Measurements from ENCODE around the gene SLC12A2. TPM values are rescaled to one million over a fixed set of nuclear protein-coding genes. Genes with fewer than 3 reads are reported as not detected.

SLC12A2 gene
- total and polyA plus RNA-seq, 9 of the 15 experiments (the other 6 are each of a cell fraction or from before 2014, with no cell fraction given), result 5.1 to 20.3 (median 12.6) TPM

DNA sequence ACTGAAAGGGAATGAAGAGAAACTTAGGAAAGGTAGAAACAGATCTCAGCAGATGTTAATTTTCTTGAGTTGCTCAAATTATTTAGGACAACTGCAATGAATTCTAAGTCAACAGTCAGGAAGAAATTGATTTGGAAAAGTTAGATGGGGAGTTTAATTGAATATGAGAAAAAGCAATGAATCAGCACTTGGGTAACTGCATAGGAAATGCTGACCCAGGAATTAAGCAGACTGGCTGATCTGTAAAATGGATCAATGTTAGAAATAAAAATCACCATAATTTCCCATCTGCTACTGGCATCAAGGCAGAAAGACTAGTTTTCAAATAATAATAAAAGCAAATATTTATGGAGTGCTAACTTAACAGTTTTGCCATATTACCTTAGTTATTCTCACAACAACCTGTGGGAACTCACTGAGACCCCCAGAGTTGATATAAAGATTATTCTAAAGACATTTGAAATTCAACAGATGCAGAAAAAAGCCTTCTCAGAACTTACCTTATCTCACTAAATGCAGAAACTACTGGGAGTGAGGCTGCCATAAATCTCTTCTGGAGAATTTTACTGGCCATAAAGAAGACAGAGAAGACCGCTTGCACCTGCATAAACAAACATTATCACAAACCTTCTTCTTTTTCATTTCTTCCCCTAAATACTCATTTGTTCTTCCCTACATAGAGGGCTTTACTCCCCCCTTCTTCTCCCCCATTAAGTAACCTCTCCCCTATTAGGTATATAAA lies 22.8 kb upstream of the SLC12A2 start (continued):
- TF ChIP-seq, protein P1, sequence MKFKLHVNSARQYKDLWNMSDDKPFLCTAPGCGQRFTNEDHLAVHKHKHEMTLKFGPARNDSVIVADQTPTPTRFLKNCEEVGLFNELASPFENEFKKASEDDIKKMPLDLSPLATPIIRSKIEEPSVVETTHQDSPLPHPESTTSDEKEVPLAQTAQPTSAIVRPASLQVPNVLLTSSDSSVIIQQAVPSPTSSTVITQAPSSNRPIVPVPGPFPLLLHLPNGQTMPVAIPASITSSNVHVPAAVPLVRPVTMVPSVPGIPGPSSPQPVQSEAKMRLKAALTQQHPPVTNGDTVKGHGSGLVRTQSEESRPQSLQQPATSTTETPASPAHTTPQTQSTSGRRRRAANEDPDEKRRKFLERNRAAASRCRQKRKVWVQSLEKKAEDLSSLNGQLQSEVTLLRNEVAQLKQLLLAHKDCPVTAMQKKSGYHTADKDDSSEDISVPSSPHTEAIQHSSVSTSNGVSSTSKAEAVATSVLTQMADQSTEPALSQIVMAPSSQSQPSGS (CRISPR knock-in tag; IDR thresholded peaks at IDR 0.05), result no peak
- TF ChIP-seq YY1 (IDR thresholded peaks at IDR 0.05; ENCODE audit: borderline replicate concordance in 1 of 3, control insufficient read depth in 1 of 3, extremely low read depth in 1 of 3, insufficient read depth in 3 of 3, insufficient read length in 1 of 3, insufficient replicate concordance in 2 of 3, low read depth in 1 of 3, low read length in 2 of 3) (no peak), ZBTB2 (IDR thresholded peaks at IDR 0.05) (no peak), DNMT1 (IDR thresholded peaks at IDR 0.05) (no peak), MBD2 (IDR thresholded peaks at IDR 0.05; ENCODE audit: borderline replicate concordance, low read depth) (no peak), HNRNPLL (IDR thresholded peaks at IDR 0.05; ENCODE audit: low read depth, low read length, poor library complexity, severe bottlenecking) (no peak), TGIF2 (CRISPR knock-in tag; IDR thresholded peaks at IDR 0.05) (no peak), ZNF277 (CRISPR knock-in tag; IDR thresholded peaks at IDR 0.05; ENCODE audit: borderline replicate concordance) (no peak), TFAM (CRISPR knock-in tag; conservative IDR thresholded peaks at IDR 0.05) (no peak), ZNF212 (CRISPR knock-in tag; IDR thresholded peaks at IDR 0.05) (no peak), HEY1 (CRISPR knock-in tag; IDR thresholded peaks at IDR 0.05; ENCODE audit: borderline replicate concordance) (no peak), ZFPM2 (CRISPR knock-in tag; IDR thresholded peaks at IDR 0.05) (no peak), BMI1 (IDR thresholded peaks at IDR 0.05; ENCODE audit: low read length) (no peak), ZFP36 (IDR thresholded peaks at IDR 0.05; ENCODE audit: low read depth, low read length, partially characterized antibody) (no peak), NELFE (IDR thresholded peaks at IDR 0.05; ENCODE audit: insufficient read depth, insufficient read length) (no peak), TEAD4 (IDR thresholded peaks at IDR 0.05; ENCODE audit: low read length) (peak; percentile 54), TEAD4 (CRISPR knock-in tag; IDR thresholded peaks at IDR 0.05; ENCODE audit: borderline replicate concordance) (no peak), TFAP4 (CRISPR knock-in tag; IDR thresholded peaks at IDR 0.05; ENCODE audit: borderline replicate concordance) (no peak), ZFP1 (CRISPR knock-in tag; IDR thresholded peaks at IDR 0.05) (no peak)
- TF ChIP-seq, protein P2, sequence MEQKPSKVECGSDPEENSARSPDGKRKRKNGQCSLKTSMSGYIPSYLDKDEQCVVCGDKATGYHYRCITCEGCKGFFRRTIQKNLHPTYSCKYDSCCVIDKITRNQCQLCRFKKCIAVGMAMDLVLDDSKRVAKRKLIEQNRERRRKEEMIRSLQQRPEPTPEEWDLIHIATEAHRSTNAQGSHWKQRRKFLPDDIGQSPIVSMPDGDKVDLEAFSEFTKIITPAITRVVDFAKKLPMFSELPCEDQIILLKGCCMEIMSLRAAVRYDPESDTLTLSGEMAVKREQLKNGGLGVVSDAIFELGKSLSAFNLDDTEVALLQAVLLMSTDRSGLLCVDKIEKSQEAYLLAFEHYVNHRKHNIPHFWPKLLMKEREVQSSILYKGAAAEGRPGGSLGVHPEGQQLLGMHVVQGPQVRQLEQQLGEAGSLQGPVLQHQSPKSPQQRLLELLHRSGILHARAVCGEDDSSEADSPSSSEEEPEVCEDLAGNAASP (IDR thresholded peaks at IDR 0.05), result no peak
